Measurements from ENCODE around the gene MYBL2. TPM values are rescaled to one million over a fixed set of nuclear protein-coding genes. Genes with fewer than 3 reads are reported as not detected.
"Not testable (repeated sequence)": the region's sequence is repeated elsewhere in the genome, so short reads cannot be mapped to it uniquely, and the experiment has no call there.

Gene MYBL2
- total and polyA plus RNA-seq, 2 experiments from 2014 or later, result 3.5 to 13.8 TPM

DNA sequence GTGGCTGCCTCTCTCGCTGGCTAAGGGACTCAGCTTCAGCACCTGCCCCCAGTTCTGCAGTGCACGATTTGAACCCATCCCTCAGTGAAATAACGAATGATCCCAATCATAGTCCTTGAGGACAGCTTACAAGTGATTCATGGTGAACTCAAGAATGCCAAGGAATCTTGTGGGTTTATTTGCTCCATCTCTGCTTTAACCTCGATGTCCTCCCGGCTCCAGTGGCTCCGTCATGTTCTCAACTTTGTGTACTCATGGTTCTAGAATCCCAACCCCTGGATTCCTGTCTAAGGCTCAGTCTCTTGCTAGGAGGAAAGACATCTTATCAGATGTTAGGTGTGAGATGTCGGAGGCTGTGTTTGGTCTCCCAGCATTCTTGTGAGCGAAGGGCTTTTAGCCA is 88.9 kb downstream of the MYBL2 start:
- Histone ChIP-seq H3K79me2 (no peaks in the 10 kb centered on the region), H2AFZ (no peak overlapping the region), H3K9me3 (ENCODE audit: low read depth) (no peaks in the 10 kb centered on the region), H3K4me3 (no peak overlapping the region), H4K20me1 (ENCODE audit: insufficient read depth, poor library complexity, severe bottlenecking) (no peaks in the 10 kb centered on the region), H3K4me2 (no peak overlapping the region), H3K9me2 (replicated peaks; ENCODE audit: insufficient read depth) (no peaks in the 10 kb centered on the region), H3K36me3 (replicated peaks; ENCODE audit: insufficient read depth, low read depth) (no peaks in the 10 kb centered on the region), H3K4me1 (ENCODE audit: insufficient read depth) (no peaks in the 10 kb centered on the region), H3K27me3 (no peaks in the 10 kb centered on the region), H3K27ac (no peak overlapping the region)
- TF ChIP-seq EZH2 (IDR thresholded peaks at IDR 0.05; ENCODE audit: borderline replicate concordance) (no peak), EZH2phosphoT487 (IDR thresholded peaks at IDR 0.05; ENCODE audit: low read depth, severe bottlenecking, unreplicated experiment) (no peak), CTCF (IDR thresholded peaks at IDR 0.05; ENCODE audit: poor library complexity) (no peak)
- 77% methylated on average over 8 of the region's 8 CpGs for WGBS (ENCODE audit: low lambda C conversion rate, missing lambda C conversion rate)
- DNase-seq (ENCODE audit: low spot score), result no peak

DNA sequence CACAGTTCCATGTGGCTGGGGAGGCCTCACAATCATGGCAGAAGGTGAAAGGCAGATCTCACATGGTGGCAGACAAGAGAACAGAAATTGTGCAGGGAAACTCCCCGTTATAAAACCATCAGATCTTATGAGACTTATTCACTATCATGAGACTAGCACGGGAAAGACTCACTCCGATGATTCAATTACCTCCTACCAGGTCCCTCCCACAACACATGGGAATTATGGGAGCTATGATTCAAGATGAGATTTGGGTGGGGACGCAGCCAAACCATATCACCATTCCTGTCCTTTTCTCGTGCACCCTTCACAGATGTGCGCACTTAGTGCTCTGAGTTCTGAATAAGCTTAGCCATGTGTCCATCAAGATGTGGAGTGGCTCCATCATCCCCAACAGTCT is 91.0 kb downstream of the MYBL2 start:
- H3K4me1 ChIP-seq (ENCODE audit: insufficient read depth); H3K9me3 ChIP-seq (ENCODE audit: low read depth); H3K36me3 ChIP-seq (replicated peaks; ENCODE audit: insufficient read depth, low read depth); H3K4me2 ChIP-seq; H3K79me2 ChIP-seq; H2AFZ ChIP-seq; DNase-seq (ENCODE audit: low spot score); H3K27ac ChIP-seq; H3K4me3 ChIP-seq; H3K27me3 ChIP-seq; H4K20me1 ChIP-seq (ENCODE audit: insufficient read depth, poor library complexity, severe bottlenecking); H3K9me2 ChIP-seq (replicated peaks; ENCODE audit: insufficient read depth): not testable (repeated sequence)
- 96% methylated on average over 6 of the region's 6 CpGs for WGBS (ENCODE audit: low lambda C conversion rate, missing lambda C conversion rate)

GRCh38 chr20:43761386-43762340 is 94.7 kb downstream of the MYBL2 start:
- H3K79me2 ChIP-seq, result no peaks in the 10 kb centered on the region
- H3K4me3 ChIP-seq, result no peak overlapping the region
- H3K9me2 ChIP-seq (replicated peaks; ENCODE audit: insufficient read depth), result no peaks in the 10 kb centered on the region
- no peak overlapping the region for H2AFZ ChIP-seq
- DNase-seq (ENCODE audit: low spot score), result no peak
- no peaks in the 10 kb centered on the region for H3K9me3 ChIP-seq (ENCODE audit: low read depth)
- TF ChIP-seq EZH2phosphoT487 (IDR thresholded peaks at IDR 0.05; ENCODE audit: low read depth, severe bottlenecking, unreplicated experiment) (no peak), EZH2 (IDR thresholded peaks at IDR 0.05; ENCODE audit: borderline replicate concordance) (no peak), CTCF (IDR thresholded peaks at IDR 0.05; ENCODE audit: poor library complexity) (no peak)
- H3K27me3 ChIP-seq, result no peaks in the 10 kb centered on the region
- H3K36me3 ChIP-seq (replicated peaks; ENCODE audit: insufficient read depth, low read depth), result no peaks in the 10 kb centered on the region
- 87% methylated on average over 15 of the region's 15 CpGs for WGBS (ENCODE audit: low lambda C conversion rate, missing lambda C conversion rate)
- no peaks in the 10 kb centered on the region for H3K4me1 ChIP-seq (ENCODE audit: insufficient read depth)
- H3K27ac ChIP-seq, result no peak overlapping the region
- H3K4me2 ChIP-seq, result no peak overlapping the region
- no peaks in the 10 kb centered on the region for H4K20me1 ChIP-seq (ENCODE audit: insufficient read depth, poor library complexity, severe bottlenecking)

GRCh38 chr20:43762911-43763310 is 96.0 kb downstream of the MYBL2 start:
- Histone ChIP-seq H3K9me2 (replicated peaks; ENCODE audit: insufficient read depth) (no peaks in the 10 kb centered on the region), H3K79me2 (no peaks in the 10 kb centered on the region), H2AFZ (no peak overlapping the region), H3K9me3 (ENCODE audit: low read depth) (no peaks in the 10 kb centered on the region), H3K4me3 (no peak overlapping the region), H3K4me1 (ENCODE audit: insufficient read depth) (no peaks in the 10 kb centered on the region), H3K4me2 (no peak overlapping the region), H3K27me3 (no peaks in the 10 kb centered on the region), H3K27ac (no peak overlapping the region), H4K20me1 (ENCODE audit: insufficient read depth, poor library complexity, severe bottlenecking) (no peaks in the 10 kb centered on the region), H3K36me3 (replicated peaks; ENCODE audit: insufficient read depth, low read depth) (no peaks in the 10 kb centered on the region)
- no peak for DNase-seq (ENCODE audit: low spot score)
- 91% methylated on average over 7 of the region's 7 CpGs for WGBS (ENCODE audit: low lambda C conversion rate, missing lambda C conversion rate)
- no peak for TF ChIP-seq EZH2phosphoT487 (IDR thresholded peaks at IDR 0.05; ENCODE audit: low read depth, severe bottlenecking, unreplicated experiment)
- no peak for TF ChIP-seq EZH2 (IDR thresholded peaks at IDR 0.05; ENCODE audit: borderline replicate concordance)
- TF ChIP-seq CTCF (IDR thresholded peaks at IDR 0.05; ENCODE audit: poor library complexity), result no peak
